Smooth muscle cell (in vitro differentiated cells): ENCODE measurements around the gene CUL7. TPM values are rescaled to one million over a fixed set of nuclear protein-coding genes. Genes with fewer than 3 reads are reported as not detected.
A peak's percentile ranks its signal among the peaks of the same experiment; 100 is the strongest.

Source experiments
- DNase-seq: peaks from one replicate; lab custom pipeline; 2025; ENCODE audit not compliant: unreplicated experiment; lab: John Stamatoyannopoulos, UW
- H2AFZ ChIP-seq: fragments of 200-600 bp; sonication (generic); 2 replicates; pipeline ENCODE4 v1.6.0; 2016; ENCODE audit warnings: antibody characterized with exemption, low read depth, mild to moderate bottlenecking
- H3F3A ChIP-seq: fragments of 200-600 bp; sonication (generic); 2 replicates; pipeline ENCODE4 v1.6.0; 2017; ENCODE audit warnings: antibody characterized with exemption, low read depth
- H3K27ac ChIP-seq: fragments of 200-600 bp; sonication (generic); 2 replicates; pipeline ENCODE4 v1.5.1; 2016; ENCODE audit warnings: low read depth, mild to moderate bottlenecking
- H3K27me3 ChIP-seq: fragments of 200-600 bp; sonication (generic); 2 replicates; pipeline ENCODE4 v1.6.1; 2016; ENCODE audit warnings: low read depth, mild to moderate bottlenecking
- H3K36me3 ChIP-seq: fragments of 200-600 bp; sonication (generic); 2 replicates; pipeline ENCODE4 v1.5.1; 2016; ENCODE audit warnings: low read depth
- H3K4me1 ChIP-seq: fragments of 200-600 bp; sonication (generic); 2 replicates; pipeline ENCODE4 v1.5.1; 2016; ENCODE audit warnings: low read depth
- H3K4me2 ChIP-seq: fragments of 200-600 bp; sonication (generic); 2 replicates; pipeline ENCODE4 v1.6.0; 2016; ENCODE audit warnings: mild to moderate bottlenecking
- H3K4me3 ChIP-seq: fragments of 200-600 bp; sonication (generic); 2 replicates; pipeline ENCODE4 v1.5.1; 2016; ENCODE audit warnings: mild to moderate bottlenecking
- H3K79me2 ChIP-seq: fragments of 200-600 bp; sonication (generic); 2 replicates; pipeline ENCODE4 v1.6.0; 2016; ENCODE audit warnings: low read depth, mild to moderate bottlenecking
- H3K9ac ChIP-seq: fragments of 200-600 bp; sonication (generic); 2 replicates; pipeline ENCODE4 v1.6.0; 2016; ENCODE audit warnings: low read depth
- H3K9me3 ChIP-seq: fragments of 200-600 bp; sonication (generic); replicated peaks from 2 replicates; pipeline ENCODE4 v1.5.1; 2016; ENCODE audit warnings: low read depth
- H4K20me1 ChIP-seq: fragments of 200-600 bp; sonication (generic); 2 replicates; pipeline ENCODE4 v1.6.0; 2016; ENCODE audit warnings: low read depth
- CTCF ChIP-seq: fragments of 200-600 bp; sonication (generic); IDR thresholded peaks from 2 replicates; pipeline ENCODE4 v1.5.1; 2017; ENCODE audit warnings: borderline replicate concordance, mild to moderate bottlenecking, antibody characterized with exemption; ENCODE audit not compliant: insufficient read depth, poor library complexity, severe bottlenecking
- WGBS: methylation state at CpG from one replicate; pipeline ENCODE4 v1.1.7; 2016; ENCODE audit warnings: low lambda C conversion rate; 5-methylcytosine and 5-hydroxymethylcytosine counted together
- polyA plus RNA-seq: library from polyadenylated mRNA; unstranded; fragments of >200 nt; fragmentation: Nextera tagmentation; extraction: Ambion mirVana; gene quantifications from 2 replicates; pipeline ENCODE4 v1.2.1, GENCODE V29; 2016
- total RNA-seq: library from RNA; depleted of rRNA; stranded (reverse); fragments of >200 nt; gene quantifications from 2 replicates; pipeline ENCODE4 v1.2.3, GENCODE V29; 2014

Gene CUL7
- total and polyA plus RNA-seq, 2 experiments from 2014 or later, result 36.9 to 49.6 TPM

DNA sequence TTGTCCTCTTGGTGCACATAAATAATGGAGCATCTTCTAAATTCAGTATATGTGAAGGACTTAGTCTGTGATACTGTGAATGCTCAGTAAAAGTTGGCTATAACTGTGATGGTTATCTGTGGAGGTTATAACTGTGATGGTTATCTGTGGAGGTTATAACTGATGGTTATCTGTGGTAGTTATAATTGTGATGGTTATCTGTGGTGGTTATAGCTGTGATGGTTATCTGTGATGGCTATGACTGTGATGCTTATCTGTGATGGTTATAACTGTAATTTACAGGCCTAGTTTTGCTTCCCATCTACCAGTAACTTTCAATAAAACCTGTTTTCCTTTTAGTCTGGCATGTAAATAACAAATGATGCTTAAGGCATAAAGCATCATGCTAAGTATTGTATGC is 39.0 kb upstream of the CUL7 start:
- Histone ChIP-seq H3K36me3 (no peaks in the 10 kb centered on the region), H3K79me2 (peaks cover 100% of the 10 kb centered on the region), H3K4me1 (peaks cover 68% of the 10 kb centered on the region), H3K9me3 (no peaks in the 10 kb centered on the region), H4K20me1 (peaks cover 98% of the 10 kb centered on the region), H3F3A (peaks cover 54% of the 10 kb centered on the region), H3K27ac (peak overlapping the region; percentile 84), H3K4me3 (no peak overlapping the region), H3K9ac (no peak overlapping the region), H2AFZ (no peak overlapping the region), H3K27me3 (no peaks in the 10 kb centered on the region), H3K4me2 (peak overlapping the region; percentile 28)
- TF ChIP-seq CTCF, result no peak
- no peak for DNase-seq

DNA sequence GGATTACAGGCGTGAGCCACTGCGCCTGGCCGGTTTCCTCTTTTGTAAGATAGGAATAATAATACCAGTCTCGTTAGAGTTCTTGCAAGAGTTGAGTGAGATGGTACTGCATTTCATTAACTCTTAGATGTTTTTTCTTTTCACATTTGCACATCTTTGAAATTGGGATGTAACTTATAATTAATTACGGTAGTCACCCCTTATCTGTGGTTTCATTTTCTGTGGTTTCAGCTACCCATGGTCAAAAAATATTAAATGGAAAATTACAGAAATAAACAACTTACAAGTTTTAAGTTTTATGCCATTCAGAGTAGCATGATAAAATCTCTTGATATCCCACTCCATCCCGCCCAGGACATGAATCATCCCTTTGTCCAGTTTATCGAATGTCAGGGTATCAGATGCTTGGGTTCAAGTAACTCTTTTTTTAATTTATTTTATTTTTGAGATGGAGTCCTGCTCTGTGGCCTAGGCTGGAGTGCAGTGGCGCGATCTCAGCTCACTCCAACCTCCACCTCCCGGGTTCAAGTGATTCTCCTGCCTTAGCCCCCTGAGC is 37.9 kb upstream of the CUL7 start:
- Histone ChIP-seq H3K27ac (peak overlapping the region; percentile 84), H3K36me3 (no peaks in the 10 kb centered on the region), H3K9me3 (no peaks in the 10 kb centered on the region), H3K4me1 (peaks cover 62% of the 10 kb centered on the region), H3F3A (peaks cover 57% of the 10 kb centered on the region), H3K79me2 (peaks cover 100% of the 10 kb centered on the region), H3K4me2 (peak overlapping the region; percentile 69), H4K20me1 (peaks cover 98% of the 10 kb centered on the region), H2AFZ (no peak overlapping the region), H3K4me3 (no peak overlapping the region), H3K27me3 (no peaks in the 10 kb centered on the region), H3K9ac (peak overlapping the region; percentile 2)
- no peak for DNase-seq
- TF ChIP-seq CTCF, result no peak
- WGBS, result 73% methylated on average over 10 of the region's 10 CpGs

GRCh38 chr6:43091020-43091419 is 37.4 kb upstream of the CUL7 start:
- Histone ChIP-seq H3K9me3 (no peaks in the 10 kb centered on the region), H3K9ac (peak overlapping the region; percentile 2), H3K36me3 (no peaks in the 10 kb centered on the region), H3K4me1 (peaks cover 57% of the 10 kb centered on the region), H3K4me3 (no peak overlapping the region), H4K20me1 (peaks cover 98% of the 10 kb centered on the region), H3K27ac (peak overlapping the region; percentile 84), H3K27me3 (no peaks in the 10 kb centered on the region), H3K79me2 (peaks cover 100% of the 10 kb centered on the region), H3F3A (peaks cover 52% of the 10 kb centered on the region), H2AFZ (no peak overlapping the region), H3K4me2 (peak overlapping the region; percentile 69)
- WGBS, result 73% methylated on average over 5 of the region's 5 CpGs
- no peak for TF ChIP-seq CTCF
- no peak for DNase-seq

- peaks cover 48% of the 10 kb centered on the region for H3F3A ChIP-seq
- H3K4me1 ChIP-seq, result peaks cover 52% of the 10 kb centered on the region
- H3K27ac ChIP-seq, result peak overlapping the region; percentile 84
- peaks cover 100% of the 10 kb centered on the region for H3K79me2 ChIP-seq
- H3K4me3 ChIP-seq, result no peak overlapping the region
- TF ChIP-seq CTCF, result no peak
- H3K36me3 ChIP-seq, result no peaks in the 10 kb centered on the region
- no peaks in the 10 kb centered on the region for H3K27me3 ChIP-seq
- H4K20me1 ChIP-seq, result peaks cover 98% of the 10 kb centered on the region
- no peak overlapping the region for H2AFZ ChIP-seq
- no peaks in the 10 kb centered on the region for H3K9me3 ChIP-seq
- H3K9ac ChIP-seq, result peak overlapping the region; percentile 37
- H3K4me2 ChIP-seq, result peak overlapping the region; percentile 69
- DNase-seq, result no peak
- 4% methylated on average over 2 of the region's 2 CpGs for WGBS
These were observed 36.9 kb upstream of the CUL7 start for GRCh38 chr6:43090559-43090956.
